ENCODE results near the gene CFAP45.

Gene CFAP45

GRCh38 chr1:159841749-159842148 is 58.2 kb downstream of the CFAP45 start:
- DNase-seq (ENCODE audit: extremely low read depth, insufficient read length), result no peak
- H3K4me3 ChIP-seq (replicated peaks; ENCODE audit: low read depth, low read length), result no peak overlapping the region
- no peak for TF ChIP-seq CTCF (IDR thresholded peaks at IDR 0.05; ENCODE audit: insufficient read depth, low read length, poor library complexity, severe bottlenecking)
- no peaks in the 10 kb centered on the region; the same call in 1 of the 2 replicates for H3K27me3 ChIP-seq (replicated peaks; ENCODE audit: control insufficient read depth, insufficient read depth, low read length)
- H3K36me3 ChIP-seq (ENCODE audit: control insufficient read depth, insufficient read depth, low read length), result no peaks in the 10 kb centered on the region

- Histone ChIP-seq H3K36me3 (ENCODE audit: control insufficient read depth, insufficient read depth, low read length) (no peaks in the 10 kb centered on the region), H3K27me3 (replicated peaks; ENCODE audit: control insufficient read depth, insufficient read depth, low read length) (no peaks in the 10 kb centered on the region), H3K4me3 (replicated peaks; ENCODE audit: low read depth, low read length) (no peak overlapping the region)
- TF ChIP-seq CTCF (IDR thresholded peaks at IDR 0.05; ENCODE audit: insufficient read depth, low read length, poor library complexity, severe bottlenecking), result no peak
- DNase-seq (ENCODE audit: extremely low read depth, insufficient read length), result peak; percentile 55
Measured at GRCh38 chr1:159839116-159839849, 60.7 kb downstream of the CFAP45 start.

GRCh38 chr1:159838715-159839114 is 61.2 kb downstream of the CFAP45 start:
- peak; percentile 44 for DNase-seq (ENCODE audit: extremely low read depth, insufficient read length)
- Histone ChIP-seq H3K36me3 (ENCODE audit: control insufficient read depth, insufficient read depth, low read length) (no peaks in the 10 kb centered on the region), H3K27me3 (replicated peaks; ENCODE audit: control insufficient read depth, insufficient read depth, low read length) (no peaks in the 10 kb centered on the region), H3K4me3 (replicated peaks; ENCODE audit: low read depth, low read length) (no peak overlapping the region)
- no peak for TF ChIP-seq CTCF (IDR thresholded peaks at IDR 0.05; ENCODE audit: insufficient read depth, low read length, poor library complexity, severe bottlenecking)

GRCh38 chr1:159835862-159836525 is 64.0 kb downstream of the CFAP45 start:
- no peak for DNase-seq (ENCODE audit: extremely low read depth, insufficient read length)
- peak; percentile 16 for TF ChIP-seq CTCF (IDR thresholded peaks at IDR 0.05; ENCODE audit: insufficient read depth, low read length, poor library complexity, severe bottlenecking)
- no peaks in the 10 kb centered on the region for H3K27me3 ChIP-seq (replicated peaks; ENCODE audit: control insufficient read depth, insufficient read depth, low read length)

GRCh38 chr1:159835356-159835755 is 64.6 kb downstream of the CFAP45 start:
- H3K36me3 ChIP-seq (ENCODE audit: control insufficient read depth, insufficient read depth, low read length), result no peaks in the 10 kb centered on the region
- no peak overlapping the region for H3K4me3 ChIP-seq (replicated peaks; ENCODE audit: low read depth, low read length)
- DNase-seq (ENCODE audit: extremely low read depth, insufficient read length), result no peak
- no peak for TF ChIP-seq CTCF (IDR thresholded peaks at IDR 0.05; ENCODE audit: insufficient read depth, low read length, poor library complexity, severe bottlenecking)
- no peaks in the 10 kb centered on the region for H3K27me3 ChIP-seq (replicated peaks; ENCODE audit: control insufficient read depth, insufficient read depth, low read length)

More at GRCh38 chr1:159835862-159836525, 64.0 kb downstream of the CFAP45 start:
- H3K36me3 ChIP-seq (ENCODE audit: control insufficient read depth, insufficient read depth, low read length), result no peaks in the 10 kb centered on the region
- H3K4me3 ChIP-seq (replicated peaks; ENCODE audit: low read depth, low read length), result no peak overlapping the region

Data from GM06990 (cell line).